PFSK-1 (cell line): ENCODE data around the gene PRR18.

Source experiments
- FOXP2 ChIP-seq: optimal IDR thresholded peaks from 2 replicates; pipeline ENCODE3; 2011; ENCODE audit warnings: borderline replicate concordance, control low read depth, inconsistent platforms; ENCODE audit not compliant: insufficient read depth; ENCODE audit errors: extremely low read length, extremely low read depth
- POLR2AphosphoS5 ChIP-seq: IDR thresholded peaks from 2 replicates; pipeline ENCODE4 v1.6.1; 2012; ENCODE audit warnings: low read depth, mild to moderate bottlenecking, control low read depth, low read length, moderate library complexity
- SIN3A ChIP-seq: IDR thresholded peaks from 2 replicates; pipeline ENCODE4 v1.6.1; 2012; ENCODE audit warnings: mild to moderate bottlenecking, low read length, moderate library complexity, borderline replicate concordance; ENCODE audit not compliant: insufficient read depth
- TAF1 ChIP-seq: IDR thresholded peaks from 2 replicates; pipeline ENCODE4 v1.6.1; 2012; ENCODE audit warnings: low read length, control low read depth, borderline replicate concordance; ENCODE audit not compliant: insufficient read depth
- TF ChIP-seq, protein P1 (sequence below), 2 experiments: IDR thresholded peaks; 2 replicates each; pipeline versions ENCODE4 v1.6.1 to v1.8.0; 2011 to 2012; ENCODE audit warnings: low read depth in 2 of 2, low read length in 2 of 2, control low read depth in 1 of 2, inconsistent platforms in 1 of 2, mild to moderate bottlenecking in 1 of 2, moderate library complexity in 1 of 2; ENCODE audit not compliant: insufficient read depth in 1 of 2

PRR18 gene

DNA sequence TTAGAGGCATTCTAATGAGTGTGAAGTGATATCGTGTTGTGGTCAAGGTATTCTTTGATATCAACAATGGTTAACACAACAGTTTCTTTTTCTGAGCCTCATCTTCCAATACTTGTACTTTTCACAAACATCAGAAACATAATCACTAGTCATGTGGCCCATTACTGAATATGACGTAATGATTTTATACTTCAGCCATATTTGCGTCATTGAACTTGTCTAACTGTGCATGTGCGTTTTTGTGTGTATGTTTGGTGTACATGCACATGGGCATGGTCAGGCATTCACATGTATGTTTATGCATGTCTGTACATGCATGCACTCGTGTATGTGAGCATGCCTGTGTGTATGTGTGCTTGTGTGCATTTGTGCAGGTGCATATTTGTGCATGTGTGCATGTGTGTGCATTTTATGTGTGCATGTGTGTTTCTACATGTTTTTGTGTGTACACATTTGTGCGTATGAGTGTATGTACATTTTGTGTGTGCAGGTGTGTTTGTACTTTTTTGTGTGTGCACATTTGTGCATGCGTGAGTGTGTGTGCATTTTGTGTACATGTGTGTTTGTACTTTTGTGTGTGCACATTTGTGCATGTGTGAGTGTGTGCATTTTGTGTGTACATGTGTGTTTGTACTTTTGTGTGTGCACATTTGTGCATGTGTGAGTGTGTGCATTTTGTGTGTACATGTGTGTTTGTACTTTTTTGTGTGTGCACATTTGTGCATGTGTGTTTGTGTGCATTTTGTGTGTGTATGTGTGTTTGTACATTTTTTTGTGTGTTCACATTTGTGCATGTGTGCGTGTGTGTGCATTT, 29.4 kb downstream of the PRR18 start:
- no peak for TF ChIP-seq SIN3A

DNA sequence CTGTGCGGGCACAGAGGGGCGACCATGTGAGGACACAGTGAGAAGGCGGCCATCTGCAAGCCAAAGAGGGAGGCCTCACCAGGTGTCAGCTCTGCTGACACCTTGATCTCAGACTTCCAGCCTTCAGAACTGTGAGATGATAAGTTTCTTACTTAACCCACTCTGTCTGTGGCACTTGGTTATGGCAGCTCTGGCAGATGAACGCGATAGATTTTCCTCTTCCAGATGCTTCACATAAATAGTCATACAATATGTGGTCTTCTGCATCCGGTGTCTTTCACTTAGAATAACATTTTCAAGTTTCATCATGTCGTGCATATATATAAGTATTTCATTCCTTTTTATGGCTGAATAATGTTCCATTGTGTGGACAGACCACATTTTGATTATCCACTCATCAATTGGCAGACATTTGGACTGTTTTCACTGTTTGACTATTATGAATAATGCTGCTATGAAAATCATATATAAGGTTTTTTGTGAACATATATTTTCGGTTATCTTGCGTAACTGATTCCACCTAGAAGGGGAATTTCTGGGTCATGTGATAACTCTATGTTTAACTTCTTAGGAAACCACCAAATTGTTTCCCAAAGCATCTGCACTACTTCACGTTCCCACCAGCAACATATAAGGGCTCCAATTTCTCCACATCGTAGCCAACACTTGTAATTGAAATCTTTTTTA, 30.2 kb downstream of the PRR18 start:
- TF ChIP-seq FOXP2 (no peak), SIN3A (no peak), TAF1 (no peak), POLR2AphosphoS5 (no peak)
- TF ChIP-seq, protein P1, sequence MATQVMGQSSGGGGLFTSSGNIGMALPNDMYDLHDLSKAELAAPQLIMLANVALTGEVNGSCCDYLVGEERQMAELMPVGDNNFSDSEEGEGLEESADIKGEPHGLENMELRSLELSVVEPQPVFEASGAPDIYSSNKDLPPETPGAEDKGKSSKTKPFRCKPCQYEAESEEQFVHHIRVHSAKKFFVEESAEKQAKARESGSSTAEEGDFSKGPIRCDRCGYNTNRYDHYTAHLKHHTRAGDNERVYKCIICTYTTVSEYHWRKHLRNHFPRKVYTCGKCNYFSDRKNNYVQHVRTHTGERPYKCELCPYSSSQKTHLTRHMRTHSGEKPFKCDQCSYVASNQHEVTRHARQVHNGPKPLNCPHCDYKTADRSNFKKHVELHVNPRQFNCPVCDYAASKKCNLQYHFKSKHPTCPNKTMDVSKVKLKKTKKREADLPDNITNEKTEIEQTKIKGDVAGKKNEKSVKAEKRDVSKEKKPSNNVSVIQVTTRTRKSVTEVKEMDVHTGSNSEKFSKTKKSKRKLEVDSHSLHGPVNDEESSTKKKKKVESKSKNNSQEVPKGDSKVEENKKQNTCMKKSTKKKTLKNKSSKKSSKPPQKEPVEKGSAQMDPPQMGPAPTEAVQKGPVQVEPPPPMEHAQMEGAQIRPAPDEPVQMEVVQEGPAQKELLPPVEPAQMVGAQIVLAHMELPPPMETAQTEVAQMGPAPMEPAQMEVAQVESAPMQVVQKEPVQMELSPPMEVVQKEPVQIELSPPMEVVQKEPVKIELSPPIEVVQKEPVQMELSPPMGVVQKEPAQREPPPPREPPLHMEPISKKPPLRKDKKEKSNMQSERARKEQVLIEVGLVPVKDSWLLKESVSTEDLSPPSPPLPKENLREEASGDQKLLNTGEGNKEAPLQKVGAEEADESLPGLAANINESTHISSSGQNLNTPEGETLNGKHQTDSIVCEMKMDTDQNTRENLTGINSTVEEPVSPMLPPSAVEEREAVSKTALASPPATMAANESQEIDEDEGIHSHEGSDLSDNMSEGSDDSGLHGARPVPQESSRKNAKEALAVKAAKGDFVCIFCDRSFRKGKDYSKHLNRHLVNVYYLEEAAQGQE (IDR thresholded peaks at IDR 0.05; ENCODE audit: insufficient read depth in 1 of 2, low read depth in 2 of 2, low read length in 2 of 2): no peak

DNA sequence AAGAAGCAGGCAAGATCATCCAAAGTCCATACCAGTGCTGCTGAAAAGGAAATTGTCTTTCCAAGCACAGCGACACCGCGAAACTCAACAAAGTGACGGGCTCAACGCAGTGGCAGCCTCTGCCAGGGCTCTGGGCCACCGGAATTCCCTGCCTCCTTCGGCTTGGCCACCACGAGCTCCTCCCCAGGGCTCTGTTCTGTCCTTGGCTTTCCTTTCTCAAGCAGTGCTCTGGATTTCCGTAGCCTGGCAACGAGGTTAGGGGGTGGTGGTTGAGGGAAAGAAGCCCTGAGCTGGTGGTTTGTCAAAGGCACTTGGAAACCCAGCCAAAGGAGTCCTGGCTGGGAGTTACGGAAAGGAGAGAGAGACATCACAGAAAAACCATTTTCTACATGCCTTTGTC, 31.2 kb downstream of the PRR18 start:
- TF ChIP-seq POLR2AphosphoS5 (no peak), SIN3A (no peak), TAF1 (no peak), FOXP2 (no peak)

GRCh38 chr6:166275714-166276166, 32.5 kb downstream of the PRR18 start:
- TF ChIP-seq TAF1 (no peak), SIN3A (no peak), FOXP2 (no peak)

DNA sequence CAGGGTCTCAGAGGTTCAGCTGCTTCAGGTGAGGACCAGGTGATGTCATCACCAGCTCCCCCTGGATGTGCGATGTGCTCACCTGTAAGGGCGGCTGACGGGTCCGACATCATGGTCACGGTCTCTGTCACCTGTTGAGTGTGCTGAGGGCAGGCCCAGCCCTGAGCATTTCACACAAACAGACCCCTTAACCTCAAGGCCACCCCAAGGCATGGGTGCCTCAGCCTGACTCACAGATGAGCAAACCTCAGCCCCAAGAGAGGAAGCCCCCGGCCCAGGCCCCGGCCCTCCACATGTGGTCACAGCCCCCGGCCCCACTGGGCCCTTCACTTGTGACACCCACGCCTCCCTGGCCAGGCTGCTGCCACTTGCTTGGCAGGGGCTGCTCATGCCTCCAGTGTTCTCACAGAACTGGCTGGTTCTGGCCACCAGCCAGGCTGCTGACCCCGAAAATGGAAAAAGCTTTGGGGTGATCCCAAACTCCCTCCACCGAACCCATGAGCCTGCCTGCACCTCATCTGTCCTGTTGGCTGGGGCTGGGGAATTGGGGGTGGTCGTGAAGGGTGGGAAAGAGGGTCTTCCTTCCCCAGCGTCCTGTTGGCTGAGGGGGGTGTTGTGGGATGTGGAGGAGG, 33.3 kb downstream of the PRR18 start:
- TF ChIP-seq FOXP2 (no peak), TAF1 (no peak), SIN3A (no peak), POLR2AphosphoS5 (no peak)
- TF ChIP-seq, protein P1 (IDR thresholded peaks at IDR 0.05; ENCODE audit: insufficient read depth in 1 of 2, low read depth in 2 of 2, low read length in 2 of 2): no peak

GRCh38 chr6:166274163-166274562, 34.0 kb downstream of the PRR18 start:
- TF ChIP-seq SIN3A (no peak), TAF1 (no peak), POLR2AphosphoS5 (no peak), FOXP2 (no peak)
- TF ChIP-seq, protein P1 (IDR thresholded peaks at IDR 0.05; ENCODE audit: insufficient read depth in 1 of 2, low read depth in 2 of 2, low read length in 2 of 2): no peak
